COR-L47 (cell line): ENCODE measurements around the gene FUOM.
A peak's percentile ranks its signal among the peaks of the same experiment; 100 is the strongest.
"Not testable (repeated sequence)": the region's sequence is repeated elsewhere in the genome, so short reads cannot be mapped to it uniquely, and the experiment has no call there.

ENCODE experiments used
- DNase-seq: peaks from one replicate; lab custom pipeline; 2025; lab: John Stamatoyannopoulos, UW

The FUOM gene

DNA sequence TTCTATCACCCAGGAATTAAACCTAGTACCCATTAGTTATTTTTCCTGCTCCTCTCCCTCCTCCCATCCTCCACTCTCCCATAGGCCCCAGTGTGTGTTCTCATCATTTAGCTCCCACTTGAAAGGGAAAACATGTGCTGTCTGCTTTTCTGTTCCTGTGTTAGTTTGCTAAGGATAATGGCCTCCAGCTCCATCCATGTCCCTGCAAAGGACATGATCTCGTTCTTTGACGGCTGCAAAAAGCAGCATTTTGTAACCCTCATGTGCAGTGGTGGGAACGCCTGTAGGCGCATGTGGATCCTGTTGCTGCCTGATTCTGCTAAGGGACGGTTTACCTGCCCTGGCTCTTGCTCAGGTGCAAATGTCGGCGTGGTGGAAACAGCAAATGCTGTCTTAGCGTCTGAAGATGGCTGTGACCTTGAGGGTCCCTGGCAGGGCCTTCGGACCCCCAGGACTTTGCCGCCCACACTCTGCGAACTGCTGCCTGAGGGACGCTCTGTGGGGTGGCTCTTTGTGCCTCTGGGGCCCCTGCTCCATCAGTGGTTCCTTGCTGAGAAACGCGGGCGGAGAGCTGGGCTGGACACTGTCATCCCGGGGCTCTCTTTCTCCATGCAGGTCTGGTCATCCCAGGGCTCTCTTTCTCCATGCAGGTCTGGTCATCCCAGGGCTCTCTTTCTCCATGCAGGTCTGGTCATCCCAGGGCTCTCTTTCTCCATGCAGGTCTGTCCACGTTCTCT is 30.6 kb upstream of the FUOM start:
- no peak for DNase-seq

DNA sequence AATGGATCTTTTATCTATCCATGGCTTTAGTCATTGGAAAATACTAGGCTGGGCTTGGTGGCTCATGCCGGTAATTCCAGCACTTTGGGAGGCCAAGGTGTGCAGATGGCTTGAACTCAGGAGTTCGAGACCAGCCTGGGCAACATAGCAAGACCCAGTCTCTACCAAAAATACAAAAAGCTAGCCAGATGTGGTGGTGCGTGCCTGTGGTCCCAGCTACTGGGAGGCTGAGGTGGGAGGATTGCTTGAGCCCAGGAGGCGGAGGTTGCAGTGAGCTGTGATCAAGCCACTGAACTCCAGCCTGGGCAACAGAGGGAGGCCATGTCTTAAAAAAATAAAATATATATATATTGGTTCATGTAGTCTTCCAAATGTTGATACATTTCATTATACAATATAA is 29.1 kb upstream of the FUOM start:
- not testable (repeated sequence) for DNase-seq

DNA sequence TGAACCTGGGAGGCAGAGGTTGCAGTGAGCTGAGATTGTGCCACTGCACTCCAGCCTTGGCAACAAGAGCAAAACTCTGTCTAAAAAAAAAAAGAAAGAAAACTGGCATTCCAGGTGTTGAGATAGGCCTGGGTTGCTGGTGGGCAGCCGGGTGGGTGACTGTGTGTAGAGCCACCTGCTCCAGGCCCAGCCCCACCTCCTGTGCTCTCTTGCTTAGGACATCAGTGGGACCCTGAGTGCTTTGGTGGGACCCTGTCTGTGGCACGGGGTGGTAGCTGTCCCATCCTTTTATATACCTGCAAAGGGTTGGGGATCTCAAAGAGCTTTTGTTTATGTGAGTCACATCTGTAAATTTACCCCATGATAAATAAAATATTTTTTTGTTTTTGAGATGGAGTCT is 27.4 kb upstream of the FUOM start:
- DNase-seq = no peak

DNA sequence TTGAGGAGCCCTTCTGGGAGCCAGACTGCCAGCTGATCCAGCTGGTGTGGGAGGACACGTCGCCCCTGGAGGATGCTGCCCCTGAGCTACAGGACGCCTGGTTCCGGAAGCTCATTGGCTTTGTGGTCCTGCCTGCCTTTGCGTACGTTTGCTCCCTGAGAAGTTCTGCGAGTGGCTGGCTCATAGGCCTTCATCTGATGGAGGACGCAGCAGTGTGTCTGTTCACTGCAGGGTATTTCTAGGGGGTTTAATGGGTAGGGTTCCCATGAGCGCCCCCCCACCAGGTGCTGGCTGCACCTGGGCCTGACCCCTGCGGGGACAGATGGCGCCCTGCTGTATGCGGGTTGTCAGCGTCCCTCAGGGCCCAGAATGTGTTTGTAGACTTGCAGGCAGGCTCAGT is 26.3 kb upstream of the FUOM start:
- no peak for DNase-seq

DNA sequence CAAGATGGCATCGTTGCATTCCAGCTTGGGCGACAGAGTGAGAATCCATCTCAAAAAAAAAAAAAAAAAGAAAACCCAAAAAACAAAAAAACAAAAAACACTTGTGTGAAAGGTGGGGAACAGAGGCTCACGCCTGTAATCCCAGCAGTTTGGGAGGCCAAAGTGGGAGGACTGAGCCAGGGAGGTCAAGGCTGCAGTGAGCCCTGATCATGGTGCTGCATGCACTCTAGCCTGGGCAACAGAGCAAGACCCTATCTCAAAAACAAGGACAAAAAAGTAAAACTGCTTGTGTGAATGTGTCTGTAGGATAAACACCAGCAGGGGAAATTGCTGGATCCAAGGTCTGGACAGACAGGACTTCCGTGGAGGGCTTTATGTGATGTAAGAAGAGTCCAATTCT is 25.7 kb upstream of the FUOM start:
- DNase-seq = no peak

DNA sequence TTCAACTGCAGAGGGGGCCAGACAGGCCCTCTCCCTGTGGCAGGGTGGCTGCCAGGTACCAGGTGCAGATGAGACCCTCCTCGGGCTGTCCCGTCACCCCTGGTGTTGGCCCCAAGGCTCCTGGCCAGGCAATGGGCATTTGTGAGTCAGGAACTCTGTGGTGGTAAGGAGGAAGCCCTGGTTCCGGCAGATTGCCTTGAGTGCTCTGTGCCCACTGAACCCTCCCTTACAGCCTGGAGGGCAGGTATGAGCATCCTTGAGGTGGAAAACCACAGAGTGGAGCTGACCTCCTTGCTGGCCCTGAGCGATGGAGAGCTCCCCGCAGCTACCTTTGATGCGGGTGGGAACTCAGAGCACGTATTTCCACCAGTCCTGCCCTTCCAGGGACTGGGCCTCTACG is 23.2 kb upstream of the FUOM start:
- DNase-seq = no peak

DNA sequence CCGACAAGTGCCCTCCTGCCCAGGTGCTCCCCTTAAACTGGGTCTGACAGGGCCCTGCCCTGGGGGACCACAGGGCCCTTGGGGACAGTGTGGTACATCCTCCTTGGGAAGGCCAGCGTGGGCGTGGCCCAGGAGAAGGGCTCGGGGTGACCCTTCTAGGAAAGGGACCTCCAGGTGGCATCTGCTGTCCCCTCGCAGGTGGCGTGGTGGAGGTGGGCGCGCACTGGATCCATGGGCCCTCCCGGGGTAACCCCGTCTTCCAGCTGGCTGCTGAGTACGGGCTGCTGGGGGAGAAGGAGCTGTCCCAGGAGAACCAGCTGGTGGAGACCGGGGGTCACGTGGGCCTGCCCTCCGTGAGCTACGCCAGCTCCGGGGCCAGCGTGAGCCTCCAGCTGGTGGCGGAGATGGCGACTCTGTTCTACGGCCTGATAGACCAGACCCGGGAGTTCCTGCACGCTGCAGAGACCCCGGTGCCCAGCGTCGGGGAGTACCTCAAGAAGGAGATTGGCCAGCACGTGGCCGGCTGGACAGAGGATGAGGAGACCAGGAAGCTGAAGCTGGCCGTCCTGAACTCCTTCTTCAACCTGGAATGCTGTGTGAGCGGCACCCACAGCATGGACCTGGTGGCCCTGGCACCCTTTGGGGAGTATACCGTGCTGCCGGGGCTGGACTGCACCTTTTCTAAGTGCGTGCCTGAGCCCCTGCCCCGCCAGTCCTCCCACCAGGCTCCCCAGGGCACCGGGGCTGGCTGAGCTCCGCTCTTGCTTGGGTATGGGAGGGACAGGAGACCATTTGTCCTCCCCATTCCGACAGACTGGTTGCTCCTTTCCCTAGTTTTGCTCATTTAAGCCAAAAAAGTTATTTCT is 22.2 kb upstream of the FUOM start:
- no peak for DNase-seq

DNA sequence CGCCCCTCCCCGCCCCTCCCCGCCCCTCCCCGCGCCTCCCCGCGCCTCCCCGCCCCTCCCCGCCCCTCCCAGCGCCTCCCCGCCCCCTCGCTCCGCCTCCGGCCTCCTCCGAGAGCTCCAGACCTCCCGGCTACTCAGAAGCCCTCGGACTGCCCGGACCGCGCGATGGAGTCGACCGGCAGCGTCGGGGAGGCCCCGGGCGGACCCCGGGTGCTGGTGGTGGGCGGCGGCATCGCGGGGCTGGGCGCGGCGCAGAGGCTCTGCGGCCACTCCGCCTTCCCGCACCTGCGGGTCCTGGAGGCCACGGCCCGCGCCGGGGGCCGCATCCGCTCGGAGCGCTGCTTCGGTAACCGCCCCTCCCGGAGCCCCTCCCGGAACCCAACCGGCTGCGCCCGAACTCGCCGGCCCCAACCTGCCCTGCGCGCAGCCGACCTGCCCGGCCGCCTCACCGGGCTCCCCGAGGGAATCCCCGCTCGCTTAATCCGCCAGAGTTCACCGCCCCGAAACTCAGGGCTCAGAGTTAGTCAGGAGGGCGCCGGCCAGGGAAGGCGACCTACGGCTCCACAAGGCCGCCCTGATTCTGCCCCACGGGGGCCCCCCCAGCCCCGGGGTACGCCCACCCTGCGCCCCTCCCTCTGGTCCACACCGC is 21.5 kb upstream of the FUOM start, which contains the start of gene PAOX:
Gene PAOX (plus strand): TSS at position 111 of the 649 bp plus-strand sequence. CDS start 55 bp downstream, at position 166.
- DNase-seq = no peak

DNA sequence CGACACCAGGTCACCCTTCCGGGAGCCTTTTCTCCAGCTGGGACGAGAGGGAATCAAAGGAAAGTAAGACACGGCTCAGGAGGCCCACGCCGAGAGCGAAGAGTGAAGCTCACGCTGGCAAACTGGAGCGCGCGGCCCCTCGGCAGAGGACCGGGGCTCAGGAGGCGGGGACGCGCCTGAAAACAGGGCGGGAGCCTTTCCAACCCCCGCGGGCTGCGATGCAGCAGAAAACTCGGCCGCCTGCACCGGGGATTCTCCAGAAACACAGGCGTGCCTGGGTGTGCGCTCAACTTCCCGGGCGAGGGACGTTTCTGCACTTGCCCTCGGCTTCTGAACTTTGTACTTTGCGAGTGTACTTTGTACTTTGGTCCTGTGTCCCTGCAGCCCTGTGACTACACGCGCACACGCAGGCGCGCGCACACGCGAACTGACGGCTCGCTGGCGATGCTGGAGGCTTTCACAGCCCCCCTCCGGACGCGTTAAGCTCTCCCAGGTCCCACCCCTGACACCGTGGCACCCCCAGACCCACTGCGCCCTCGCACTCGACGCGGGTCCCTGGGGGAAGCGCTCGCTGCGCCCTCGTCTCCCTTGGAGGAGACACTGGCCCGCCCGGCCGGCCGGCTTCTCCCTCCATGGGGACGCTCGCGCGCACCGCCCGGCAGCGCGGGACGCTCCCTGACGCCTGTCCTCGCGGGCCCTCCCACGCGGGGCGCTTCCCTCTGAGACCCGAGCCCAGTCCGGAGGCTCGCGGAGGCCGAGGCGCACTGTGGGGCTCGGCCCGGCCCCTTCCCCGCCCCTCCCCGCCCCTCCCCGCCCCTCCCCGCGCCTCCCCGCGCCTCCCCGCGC is 20.7 kb upstream of the FUOM start:
- no peak for DNase-seq

DNA sequence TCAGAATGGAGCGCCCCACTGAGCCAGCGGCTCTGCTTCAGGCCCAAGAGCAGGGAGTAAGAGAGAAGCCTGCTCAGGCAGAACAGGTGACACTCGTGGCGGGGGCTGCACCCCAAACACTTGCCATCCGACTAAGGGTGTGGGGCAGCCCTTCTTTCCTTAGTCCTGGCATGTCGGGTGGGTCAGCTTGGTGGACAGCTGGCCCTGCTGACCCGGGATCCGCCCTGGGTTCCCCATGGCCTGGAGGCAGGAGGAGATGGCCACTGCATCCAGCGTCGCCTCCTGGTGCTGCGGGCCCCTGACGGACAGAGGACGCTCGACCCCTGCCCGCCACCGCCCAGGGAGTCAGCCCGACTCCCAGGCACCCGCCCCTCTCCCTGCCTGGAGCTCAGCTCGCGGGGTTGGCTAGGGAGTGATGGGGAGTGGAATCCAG is 20.0 kb upstream of the FUOM start:
- DNase-seq = no peak

DNA sequence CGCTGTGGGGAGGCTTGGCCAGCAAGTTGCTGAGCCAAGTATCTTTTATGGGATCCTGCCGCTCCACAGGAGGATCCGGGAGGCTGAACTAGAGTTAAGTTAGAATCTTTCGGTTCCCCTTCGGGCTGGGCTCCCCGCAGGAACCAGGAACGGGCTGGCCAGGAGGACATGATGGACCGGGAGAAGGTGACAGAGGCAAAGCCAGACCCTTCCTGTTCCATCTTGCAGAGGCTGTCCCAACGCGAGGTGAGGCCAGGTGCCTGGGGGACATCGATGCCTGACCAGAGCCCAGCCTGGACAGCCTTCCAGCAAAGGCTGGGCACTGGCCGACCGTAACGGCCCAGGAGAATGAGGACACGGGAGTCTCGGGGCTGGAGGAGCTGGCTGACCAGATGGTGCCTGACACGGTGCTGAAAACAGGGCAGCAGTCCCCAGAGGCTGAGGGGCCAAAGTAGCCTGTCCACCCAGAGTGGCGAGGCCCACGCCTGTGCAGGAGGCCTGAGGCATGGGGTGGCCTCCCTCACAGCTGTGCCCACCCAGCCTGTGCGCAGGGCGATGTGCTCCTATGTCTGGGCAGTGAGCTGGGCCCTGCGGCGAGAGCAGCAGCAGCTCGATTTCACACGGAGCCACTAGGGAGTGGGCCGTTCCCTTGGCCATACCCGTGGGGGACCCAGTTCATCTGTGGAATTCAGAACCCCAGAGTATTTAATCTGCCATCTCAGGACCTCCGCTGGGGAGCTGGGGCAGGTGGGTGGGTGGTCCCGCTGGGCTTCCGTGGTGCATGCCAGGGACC is 19.4 kb upstream of the FUOM start:
- no peak for DNase-seq

DNA sequence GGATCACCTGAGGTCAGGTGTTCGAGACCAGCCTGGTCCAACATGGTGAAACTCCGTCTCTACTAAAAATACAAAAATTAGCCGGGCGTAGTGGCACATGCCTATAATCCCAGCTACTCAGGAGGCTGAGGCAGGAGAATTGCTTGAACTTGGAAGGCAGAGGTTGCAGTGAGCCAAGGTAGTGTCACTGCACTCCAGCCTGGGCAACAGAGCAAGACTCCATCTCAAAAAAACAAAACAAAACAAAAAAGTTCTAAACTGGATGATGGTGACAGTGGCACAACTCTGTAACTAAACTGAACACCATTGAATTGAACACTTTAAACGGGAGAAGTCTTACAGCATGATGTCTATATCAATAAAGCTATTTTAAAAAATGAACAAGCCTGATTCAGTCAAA is 18.4 kb upstream of the FUOM start:
- DNase-seq = not testable (repeated sequence)

DNA sequence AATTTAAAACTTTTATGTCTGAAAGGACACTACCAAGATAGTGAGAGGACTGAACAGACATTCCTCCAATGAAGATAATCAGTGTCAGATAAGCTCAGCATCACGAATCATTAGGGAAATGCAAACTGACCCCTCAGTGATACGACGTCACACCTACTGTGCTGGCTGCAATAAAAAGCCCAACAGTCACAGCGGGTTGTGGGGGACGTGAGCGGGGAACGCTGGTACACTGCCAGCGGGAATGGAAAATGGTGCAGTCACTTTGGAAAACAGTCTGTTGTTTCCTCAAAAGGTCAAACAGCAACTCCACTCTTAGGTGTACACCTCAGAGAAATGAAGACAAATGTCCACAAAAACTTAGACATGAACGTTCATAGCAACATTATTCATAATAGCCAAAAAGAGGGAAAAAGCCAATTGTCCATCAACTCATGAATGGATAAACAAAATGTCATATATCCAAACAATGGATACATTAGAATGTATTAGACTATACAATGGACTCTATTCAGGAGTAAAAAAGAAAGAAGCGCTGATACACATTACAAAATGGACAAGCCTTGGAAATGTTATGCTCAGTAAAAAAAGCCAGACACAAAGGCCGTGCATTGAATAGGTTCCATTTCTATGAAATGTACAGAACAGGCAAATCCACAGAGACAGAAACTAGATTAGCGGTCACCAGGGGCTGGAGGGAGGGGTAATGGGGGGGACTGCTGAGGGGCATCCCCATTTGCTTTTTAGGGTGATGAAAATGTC is 17.7 kb upstream of the FUOM start:
- DNase-seq = no peak

DNA sequence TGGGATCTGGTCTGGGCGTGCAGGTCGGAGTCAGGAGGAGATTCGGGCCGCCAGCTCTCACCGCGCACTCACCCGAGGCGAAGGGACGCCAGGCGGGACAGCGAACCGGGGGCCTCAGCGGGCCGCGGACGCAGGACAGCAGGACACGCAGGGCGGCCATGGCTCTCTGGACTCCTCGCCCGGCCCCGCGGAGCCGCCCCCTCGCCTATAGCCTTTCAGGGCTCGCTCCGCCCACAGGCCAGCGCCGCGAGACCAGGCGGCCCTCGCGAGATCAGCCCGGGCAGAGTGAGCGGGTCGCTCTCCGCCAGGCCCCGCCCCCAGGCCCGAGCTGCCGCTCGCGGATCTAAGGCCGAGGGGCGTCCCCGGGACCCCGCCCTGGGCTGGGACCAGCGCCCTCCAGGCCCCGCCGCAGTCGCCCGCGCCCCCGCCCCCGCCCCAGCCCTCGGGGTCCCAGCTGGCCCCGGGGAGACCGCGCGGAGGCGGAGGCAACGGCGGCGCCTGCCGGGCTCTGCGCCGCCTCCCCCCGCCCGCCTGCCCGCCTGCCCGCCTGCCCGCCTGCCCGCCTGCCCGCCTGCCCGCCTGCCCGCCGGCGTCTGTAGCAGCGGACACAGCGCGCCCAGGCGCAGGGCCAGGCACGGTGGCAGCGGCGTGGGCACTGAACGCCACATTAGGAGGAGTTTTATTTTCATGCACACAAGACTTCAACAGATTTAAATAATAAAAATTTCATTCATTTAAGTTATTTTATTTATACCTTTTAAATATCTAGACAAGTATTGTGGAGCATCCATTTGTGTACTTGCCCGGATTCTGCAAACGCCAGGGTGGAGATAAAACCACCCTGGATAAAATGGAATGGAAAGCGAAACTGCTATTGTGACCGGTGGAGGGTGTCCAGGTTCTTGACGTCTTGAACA is 15.6 kb upstream of the FUOM start, which contains the start of gene ECHS1:
Gene ECHS1 (minus strand): TSS at position 181 of the 917 bp plus-strand sequence. CDS start 21 bp downstream, at position 160.
- peak; percentile 80 for DNase-seq

DNA sequence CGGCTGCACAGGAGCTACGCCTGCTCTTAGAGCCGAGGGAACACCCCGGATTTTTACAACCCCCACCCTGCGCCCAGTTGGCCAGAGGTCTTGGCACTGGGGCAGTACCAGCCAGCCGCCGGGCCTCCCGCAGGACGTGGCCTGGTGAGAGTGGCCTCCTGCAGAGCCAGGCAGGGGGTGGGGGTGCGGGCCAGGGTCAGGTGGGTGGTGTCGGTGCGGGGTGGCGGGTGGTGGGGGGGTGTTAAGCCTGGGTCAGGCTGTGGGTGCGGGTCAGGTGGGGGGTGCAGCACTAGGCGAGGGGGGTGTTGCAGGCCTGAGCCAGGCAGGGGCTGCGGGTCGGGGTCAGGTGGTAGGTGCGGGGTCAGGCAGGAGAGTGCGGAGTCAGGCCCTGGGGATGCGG is 14.7 kb upstream of the FUOM start:
- DNase-seq = no peak

DNA sequence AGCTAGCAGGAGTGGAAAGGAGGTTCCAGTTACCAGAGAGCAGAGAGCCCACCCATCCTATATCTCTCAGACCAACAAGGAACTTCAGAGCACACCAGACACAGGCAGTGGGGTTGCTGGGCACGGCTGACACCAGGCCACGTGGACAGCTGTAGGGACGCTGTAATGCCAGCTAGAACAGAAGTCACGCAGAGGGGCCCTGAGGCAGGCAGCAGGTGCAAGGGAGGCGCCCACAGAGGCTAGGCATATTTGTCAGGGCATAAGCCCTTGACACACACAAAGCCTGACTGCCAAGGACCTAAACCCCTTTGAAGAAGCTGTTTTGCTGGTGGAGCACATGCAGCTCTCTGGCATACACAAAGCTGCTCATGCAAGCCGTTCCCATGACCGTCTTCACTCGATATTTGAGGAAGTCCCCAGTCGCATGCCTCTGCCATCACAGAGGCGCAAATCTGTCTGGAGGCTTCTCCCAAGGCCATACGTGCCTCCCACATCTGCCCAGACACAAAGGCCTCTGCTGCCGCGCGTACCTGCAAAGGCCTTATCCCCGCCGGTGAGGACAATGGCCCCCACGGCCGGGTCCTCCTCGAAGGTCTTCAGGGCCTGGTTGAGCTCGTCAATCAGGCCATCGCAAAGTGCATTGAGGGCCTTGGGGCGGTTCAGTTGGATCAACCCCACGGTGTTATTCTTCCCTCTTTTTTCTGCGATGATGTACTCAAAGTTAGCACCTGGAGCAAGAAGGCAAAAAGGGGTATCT is 12.4 kb upstream of the FUOM start:
- no peak for DNase-seq

DNA sequence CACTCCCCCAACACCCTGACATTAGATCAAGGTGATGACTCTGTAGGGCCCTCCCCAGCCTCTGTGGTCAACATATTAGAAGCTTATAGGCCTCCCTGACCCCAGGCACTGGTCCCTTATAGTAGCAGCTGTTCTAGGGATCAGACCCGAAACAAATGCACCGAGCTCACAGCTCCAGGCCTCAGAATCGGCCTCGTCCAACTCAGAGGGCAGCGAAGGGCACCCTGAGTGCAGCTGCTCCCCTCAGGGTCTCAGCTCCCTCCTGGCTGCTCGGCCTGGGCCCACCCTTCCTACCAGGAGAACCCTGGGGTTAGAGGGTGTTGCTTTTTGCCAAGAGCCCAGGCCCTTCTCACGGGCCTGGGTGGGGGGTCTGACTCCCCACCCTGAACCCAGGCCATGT is 10.3 kb upstream of the FUOM start:
- no peak for DNase-seq

DNA sequence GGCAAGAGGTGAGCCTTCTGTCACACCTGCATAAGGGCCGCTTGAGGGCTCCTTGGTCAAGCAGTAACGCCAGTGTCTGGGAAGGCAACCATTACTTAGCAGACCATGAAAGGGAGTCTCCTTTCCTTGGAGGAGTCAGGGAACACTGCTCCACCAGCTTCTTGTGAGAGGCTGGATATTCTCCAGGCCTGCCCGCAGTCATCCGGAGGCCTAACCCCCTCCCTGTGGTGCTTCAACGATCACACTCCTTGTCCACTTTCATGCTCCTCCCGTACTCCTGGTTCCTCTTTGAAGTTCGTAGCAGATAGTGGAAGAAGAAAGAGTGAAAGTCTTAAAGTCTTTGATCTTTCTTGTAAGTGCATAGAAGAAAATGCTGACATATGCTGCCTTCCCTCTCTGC is 9.6 kb upstream of the FUOM start:
- not testable (repeated sequence) for DNase-seq
